GM21528 (cell line): ENCODE data around the gene SCARB1.

Experiments
- ATAC-seq: cut with Tn5 transposase; IDR thresholded peaks from one replicate; pipeline ENCODE4 v1.9.1; 2021; ENCODE audit warnings: mild to moderate bottlenecking, moderate library complexity; ENCODE audit not compliant: unreplicated experiment, low FRiP score

SCARB1 gene

DNA sequence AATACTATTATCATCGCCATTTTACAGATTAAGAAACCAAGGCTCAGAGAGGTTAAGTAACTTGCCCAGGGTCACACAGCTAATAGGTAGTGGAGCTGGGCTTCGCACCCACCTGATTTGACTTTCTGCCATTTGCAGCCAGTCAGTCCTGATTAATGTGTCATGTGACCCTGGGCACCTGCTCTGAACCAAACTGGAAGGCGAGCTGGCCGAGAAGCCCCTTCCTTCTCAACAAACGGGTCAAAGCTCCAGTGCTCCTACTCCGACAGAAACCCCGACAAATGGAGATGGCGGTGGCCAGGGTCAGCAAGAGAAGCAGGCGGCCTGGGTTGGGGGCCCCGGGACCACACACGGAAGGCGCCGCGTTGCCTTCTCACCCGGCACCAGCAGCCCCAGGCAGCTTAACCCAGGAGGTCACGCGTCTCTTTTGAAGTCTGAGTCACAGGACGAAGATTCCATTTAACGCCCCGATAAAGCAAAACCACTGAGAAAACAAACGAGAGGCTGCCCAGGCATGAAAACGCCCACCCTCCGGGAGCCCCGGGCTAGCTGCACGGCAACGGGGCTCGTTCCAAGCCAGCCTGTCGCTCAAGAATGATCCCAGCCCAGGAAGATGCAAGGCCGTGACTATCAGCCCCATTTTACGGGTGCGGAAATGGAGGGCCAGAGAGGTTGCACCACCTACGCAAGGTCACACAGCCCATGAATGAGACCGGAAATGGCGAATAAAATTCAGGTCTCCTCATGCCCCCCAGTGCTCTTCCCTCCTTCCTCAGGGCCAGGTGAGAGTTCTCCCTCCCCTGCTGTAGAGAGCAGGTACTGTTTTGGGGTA, 124.8 kb downstream of the SCARB1 start:
- ATAC-seq: no peak

- no peak for ATAC-seq
Measured at GRCh38 chr12:124737772-124738635, 125.7 kb downstream of the SCARB1 start.

DNA sequence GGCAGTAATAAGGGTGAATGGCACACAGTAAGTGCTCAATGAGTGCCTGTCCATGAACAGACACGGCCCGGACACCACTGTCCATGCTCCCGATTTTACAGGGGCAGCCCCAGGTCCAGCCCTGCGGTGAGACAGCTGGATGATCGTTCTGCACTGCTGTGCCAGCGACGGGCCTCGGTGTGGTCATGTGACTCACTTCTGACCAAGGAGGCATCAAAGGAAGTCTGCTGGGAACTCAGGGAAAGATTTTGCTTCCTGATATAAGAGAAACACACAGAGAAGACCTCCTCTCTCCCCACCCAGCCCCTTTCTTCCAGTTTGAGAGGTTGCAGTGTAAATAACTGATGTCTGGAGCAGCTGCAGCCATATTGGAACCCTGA, 126.6 kb downstream of the SCARB1 start:
- no peak for ATAC-seq

DNA sequence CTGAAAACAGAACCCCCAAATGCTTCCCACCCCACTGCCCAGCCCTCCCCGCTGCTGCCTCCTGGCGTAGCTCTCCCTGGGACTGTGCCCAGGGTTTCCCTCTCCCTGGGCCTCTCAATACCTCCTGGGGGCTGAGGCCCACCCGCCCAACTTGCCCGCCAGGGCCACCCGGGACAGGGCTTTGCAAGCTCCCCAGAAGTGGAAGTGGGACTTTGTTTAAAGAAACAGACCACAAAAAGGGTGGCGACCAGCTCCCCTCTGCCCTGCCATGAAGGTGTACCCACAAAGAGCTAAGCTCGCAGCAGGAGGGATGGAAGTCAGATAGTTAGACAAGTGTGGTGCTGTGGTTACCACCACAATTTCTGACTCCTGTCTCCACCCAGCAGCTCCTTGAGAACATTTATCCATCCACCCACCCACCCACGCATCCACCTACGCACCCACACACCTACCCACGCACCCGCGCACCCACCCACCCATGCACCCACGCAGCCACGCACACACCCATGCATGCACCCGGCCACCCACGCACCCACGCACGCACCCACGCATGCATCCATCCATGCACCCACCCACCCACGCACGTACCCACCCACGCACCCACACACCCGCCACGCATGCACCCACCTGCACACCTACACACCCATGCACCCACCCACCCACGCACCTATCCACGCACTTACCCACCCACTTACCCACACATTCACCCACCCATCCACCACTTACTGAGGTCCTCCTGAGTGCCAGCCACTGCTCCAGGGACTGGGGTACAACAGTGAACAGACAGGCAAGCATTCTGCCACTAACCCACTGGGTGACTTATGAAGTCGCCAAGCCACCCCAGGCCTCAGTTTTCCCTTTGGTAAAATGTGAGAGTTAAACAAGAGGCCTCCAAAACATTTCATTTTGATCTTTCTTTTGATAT, 127.3 kb downstream of the SCARB1 start:
- ATAC-seq: no peak

GRCh38 chr12:124734224-124734788, 129.4 kb downstream of the SCARB1 start:
- no peak for ATAC-seq

- ATAC-seq: no peak
Measured at GRCh38 chr12:124733086-124733485, 130.6 kb downstream of the SCARB1 start.

GRCh38 chr12:124732275-124733075, 131.2 kb downstream of the SCARB1 start:
- ATAC-seq: no peak

DNA sequence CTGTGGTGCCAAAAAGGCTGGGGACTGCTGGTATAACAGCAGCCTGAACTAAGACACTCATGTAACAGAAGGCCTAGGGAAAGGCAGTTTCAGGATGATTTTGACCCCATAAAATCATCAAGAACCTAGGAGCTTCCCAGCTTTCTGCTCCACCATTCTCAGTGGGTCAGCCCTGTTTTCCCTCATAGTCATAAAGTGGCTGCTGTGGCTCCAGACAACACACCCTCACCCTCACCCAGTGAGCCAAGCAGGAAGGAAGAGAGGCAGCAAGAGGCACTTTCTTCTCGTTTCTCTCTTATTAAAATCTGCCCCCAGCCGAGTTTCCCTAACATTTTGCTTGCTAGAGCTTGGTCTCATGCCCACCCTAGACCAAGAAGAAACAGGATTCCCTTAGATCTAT, 131.8 kb downstream of the SCARB1 start:
- no peak for ATAC-seq

GRCh38 chr12:124730455-124730932, 133.2 kb downstream of the SCARB1 start:
- ATAC-seq: no peak

GRCh38 chr12:124727922-124728321, 135.7 kb downstream of the SCARB1 start:
- no peak for ATAC-seq

DNA sequence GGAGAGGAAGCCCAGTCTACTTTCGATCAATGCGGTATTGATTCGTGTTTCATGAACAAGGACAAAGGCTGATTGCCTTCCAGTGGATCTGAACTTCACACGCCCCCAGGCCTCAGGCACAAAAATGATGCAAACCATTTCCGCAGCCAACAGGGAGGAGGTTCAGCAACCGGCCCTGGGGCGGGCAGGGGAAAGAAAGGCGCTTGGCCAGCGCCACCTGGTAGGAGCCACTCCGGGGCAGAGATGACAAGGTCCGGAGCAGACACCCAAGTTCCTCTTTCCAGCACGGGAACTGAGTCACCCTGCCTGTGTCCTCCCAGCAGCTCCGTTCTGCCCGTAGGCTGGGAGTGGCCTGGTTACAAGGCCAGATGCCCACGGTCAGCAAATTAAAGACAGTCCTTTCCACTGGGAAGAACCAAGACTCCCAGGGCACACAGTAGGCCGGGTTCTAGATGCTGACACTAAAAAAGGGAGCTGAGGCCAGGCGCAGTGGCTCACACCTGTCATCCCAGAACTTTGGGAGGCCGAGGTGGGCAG, 136.3 kb downstream of the SCARB1 start:
- no peak for ATAC-seq
